GM19193 (cell line): ENCODE data around the gene EPC1.

Experiments
- POLR2A ChIP-seq: IDR thresholded peaks from 4 replicates; pipeline ENCODE4 v1.6.1; 2011; ENCODE audit not compliant: insufficient read depth, insufficient read length; ENCODE audit errors: extremely low read depth

EPC1 gene

DNA sequence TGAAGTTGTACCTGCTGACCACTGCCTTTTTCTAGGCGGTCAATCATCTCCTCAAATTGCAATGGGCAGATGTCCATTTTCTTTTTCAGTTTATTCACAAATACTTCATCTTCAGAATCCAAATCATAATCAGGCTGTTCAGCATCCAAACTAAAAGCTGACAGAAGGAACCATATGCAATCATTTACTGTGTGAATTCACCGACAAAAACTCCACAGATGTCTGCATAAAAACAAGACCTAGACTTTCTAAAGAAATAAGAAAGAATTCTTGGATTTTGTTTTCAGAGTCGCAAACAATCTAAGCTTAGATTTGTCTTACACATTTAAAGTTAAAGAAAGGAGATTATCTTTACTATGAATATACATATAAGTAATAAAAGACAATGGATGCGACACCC lies 53.4 kb downstream of the EPC1 start:
- no peak for TF ChIP-seq POLR2A

DNA sequence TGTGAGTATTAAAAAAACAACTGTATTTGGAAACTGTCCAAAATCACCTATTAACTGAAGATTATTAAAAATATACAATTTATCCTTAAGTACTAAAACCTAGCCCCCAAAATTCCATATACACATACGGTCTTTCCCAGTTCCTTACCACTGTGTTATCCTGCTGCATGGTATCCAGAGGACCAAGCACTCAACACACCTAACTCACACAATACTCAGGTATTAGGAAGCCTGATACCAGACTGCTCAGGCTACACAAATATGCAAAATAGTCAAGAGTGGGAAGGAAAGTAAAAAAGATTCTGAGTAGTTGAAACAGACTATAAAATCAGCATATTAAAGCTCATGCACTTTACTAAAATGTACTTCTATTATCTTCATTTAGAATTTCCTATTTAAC lies 67.2 kb downstream of the EPC1 start:
- TF ChIP-seq POLR2A = no peak

DNA sequence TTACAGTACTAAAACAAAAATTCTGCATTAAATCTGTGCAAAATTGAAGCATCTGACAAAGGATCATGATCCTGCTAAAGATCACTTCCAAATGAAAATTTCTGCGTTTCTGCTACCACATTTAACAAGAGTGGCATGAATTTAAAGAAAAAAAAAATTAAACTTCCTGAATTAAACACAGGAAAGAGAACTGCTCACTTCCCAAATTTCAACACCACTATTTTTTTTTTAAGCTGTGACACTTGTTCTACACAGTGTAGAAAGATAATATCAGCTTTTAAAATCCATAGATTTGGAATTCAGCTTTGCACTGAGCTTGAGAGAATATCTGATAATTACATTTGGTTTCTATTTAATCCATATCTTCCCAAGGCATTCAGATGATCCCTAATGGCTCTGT lies 73.6 kb downstream of the EPC1 start:
- no peak for TF ChIP-seq POLR2A

DNA sequence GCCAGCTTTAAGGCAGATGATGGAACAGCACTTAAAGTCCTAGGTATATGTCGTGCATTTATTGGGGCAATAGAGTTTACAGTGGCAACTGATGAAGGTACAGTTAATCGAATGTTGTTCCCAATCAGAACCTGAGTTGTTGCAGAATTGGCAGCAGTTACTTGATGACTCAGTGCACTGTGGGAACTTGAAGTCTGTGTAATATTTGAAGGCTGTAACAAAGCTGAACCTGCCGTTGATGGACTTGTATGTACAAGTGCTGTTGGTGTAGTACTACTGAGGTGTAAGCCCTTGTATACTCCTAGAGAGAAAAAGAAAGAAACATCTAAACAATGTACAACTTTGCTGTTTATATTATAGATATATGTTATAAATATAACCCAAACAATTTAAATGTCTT lies 75.3 kb downstream of the EPC1 start:
- TF ChIP-seq POLR2A = no peak

- TF ChIP-seq POLR2A = no peak
These were observed 77.4 kb downstream of the EPC1 start for GRCh38 chr10:32269343-32270100.

DNA sequence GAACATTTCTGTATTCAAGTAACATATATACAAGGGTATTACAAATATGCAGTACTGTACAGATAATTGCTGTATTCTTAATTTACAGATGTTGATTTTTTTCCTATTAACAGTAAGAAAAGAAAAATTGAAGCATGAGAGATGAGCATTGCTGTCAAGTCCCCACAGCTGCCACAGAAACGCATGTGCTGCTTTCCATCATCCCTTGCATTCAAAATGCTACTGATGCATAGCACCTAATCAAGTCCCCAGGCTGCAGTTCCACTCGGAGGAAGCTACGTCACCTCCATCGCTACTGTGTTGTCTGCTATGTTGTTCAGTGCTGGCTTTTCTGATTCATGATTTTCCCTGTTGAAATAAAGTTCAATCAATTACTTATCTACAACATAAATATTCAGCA lies 78.2 kb downstream of the EPC1 start:
- no peak for TF ChIP-seq POLR2A

GRCh38 chr10:32266979-32267378 lies 80.0 kb downstream of the EPC1 start:
- no peak for TF ChIP-seq POLR2A

DNA sequence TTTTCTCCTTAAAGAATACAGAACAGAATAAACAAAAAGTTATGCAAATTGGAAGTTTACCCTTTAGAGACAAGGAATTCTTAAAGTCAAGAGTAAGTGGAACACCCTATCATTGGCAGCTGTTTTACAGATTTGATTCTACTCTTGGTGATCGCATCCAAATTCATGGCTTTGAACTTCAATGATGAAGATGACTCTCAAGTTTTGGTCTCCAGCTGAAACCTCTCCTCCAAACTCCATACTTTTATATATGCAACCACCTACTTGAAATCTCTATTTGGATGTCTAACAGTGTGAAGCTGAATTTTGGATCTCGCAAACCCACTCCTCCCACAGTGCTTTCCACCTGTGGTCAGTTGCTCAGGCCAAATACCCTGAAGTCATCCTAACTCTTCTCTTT lies 80.4 kb downstream of the EPC1 start:
- no peak for TF ChIP-seq POLR2A

DNA sequence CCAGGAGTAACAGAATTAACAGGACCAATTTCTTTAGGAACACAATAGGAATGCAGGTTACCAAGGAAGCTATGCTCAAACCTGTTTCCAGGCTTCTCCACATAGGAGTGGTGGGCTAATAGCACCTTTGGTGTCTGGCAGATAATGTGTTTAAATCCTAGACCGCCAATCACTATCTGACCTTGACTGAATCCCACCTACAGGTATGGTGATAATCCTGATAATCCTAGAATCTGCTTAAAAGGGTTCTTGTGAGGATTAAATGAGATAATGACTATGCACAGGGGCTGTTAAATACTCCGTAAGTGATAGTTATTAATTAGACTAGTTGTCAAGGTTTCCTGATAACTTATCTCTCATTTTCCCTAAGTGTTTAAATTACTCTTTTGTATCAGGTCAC lies 81.2 kb downstream of the EPC1 start:
- no peak for TF ChIP-seq POLR2A

- no peak for TF ChIP-seq POLR2A
These were observed 83.7 kb downstream of the EPC1 start for GRCh38 chr10:32263300-32263699.

DNA sequence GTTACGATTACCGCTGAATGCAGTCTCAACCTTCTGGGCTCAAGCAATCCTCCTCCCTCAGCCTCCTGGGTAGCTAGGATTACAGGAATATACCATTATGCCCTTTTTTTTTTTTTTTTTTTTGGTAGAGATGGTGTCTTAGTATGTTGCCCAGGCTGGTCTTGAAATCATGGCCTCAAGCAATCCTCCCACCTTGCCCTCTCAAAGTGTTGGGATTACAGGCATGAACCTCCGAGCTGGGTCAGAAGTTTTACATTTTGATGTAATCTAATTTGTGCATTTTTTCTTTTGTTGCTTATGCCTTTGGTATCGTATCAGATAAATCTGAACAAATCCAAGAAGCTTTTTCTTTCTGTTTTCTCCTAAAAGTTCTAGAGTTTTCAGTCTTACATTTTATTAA lies 87.4 kb downstream of the EPC1 start:
- TF ChIP-seq POLR2A = no peak

GRCh38 chr10:32256613-32257437 lies 90.1 kb downstream of the EPC1 start:
- no peak for TF ChIP-seq POLR2A

- no peak for TF ChIP-seq POLR2A
These were observed 93.1 kb downstream of the EPC1 start for GRCh38 chr10:32253821-32254220.

DNA sequence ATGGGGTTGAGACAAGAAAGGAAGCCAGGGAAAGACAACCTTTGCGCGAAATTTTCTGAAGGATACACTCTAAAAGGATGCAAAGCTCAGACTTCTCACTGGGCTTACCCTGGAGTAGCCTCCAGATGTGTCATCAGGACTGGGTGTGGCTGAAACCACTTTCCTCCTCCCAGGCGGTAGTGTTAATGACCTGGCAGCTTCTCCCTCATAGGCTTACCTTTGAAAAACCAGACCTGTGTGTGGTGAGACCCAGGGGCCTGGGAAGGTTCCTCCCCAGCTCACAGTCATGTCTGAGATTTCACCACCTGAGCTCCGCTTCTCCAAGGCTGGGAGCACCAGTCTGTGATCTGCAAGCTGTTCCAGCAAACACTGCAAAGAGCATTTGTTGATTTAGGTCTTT lies 93.7 kb downstream of the EPC1 start:
- no peak for TF ChIP-seq POLR2A

DNA sequence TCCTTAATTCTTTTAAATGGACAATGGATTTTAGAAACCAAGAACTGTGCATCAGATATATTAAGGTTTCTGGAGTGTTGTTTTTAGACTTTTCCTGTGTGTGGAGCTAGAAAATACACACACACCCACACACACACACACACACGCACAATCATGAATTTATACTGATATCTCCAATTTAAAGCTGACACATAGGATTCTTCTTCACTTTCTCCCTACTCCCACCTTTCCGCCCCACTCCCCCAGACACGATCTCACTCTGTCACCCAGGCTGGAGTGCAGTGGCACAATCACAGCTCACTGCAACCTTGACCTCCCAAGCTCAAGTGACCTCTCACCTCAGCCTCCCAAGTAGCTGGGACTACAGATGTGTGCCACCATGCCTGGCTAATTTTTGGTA lies 100.3 kb downstream of the EPC1 start:
- no peak for TF ChIP-seq POLR2A

GRCh38 chr10:32245760-32246159 lies 101.2 kb downstream of the EPC1 start:
- no peak for TF ChIP-seq POLR2A
